DOHH2 (cell line): ENCODE data around the gene TRABD.

Experiments used
- H3F3A ChIP-seq: fragments of 200-600 bp; sonication (generic), shearing (Covaris generic); 2 replicates; pipeline ENCODE4 v1.6.0; 2016; ENCODE audit warnings: antibody characterized with exemption, mild to moderate bottlenecking; ENCODE audit not compliant: control insufficient read depth, insufficient read depth
- H3K27ac ChIP-seq: fragments of 200-600 bp; sonication (generic); 2 replicates; pipeline ENCODE4 v1.5.1; 2014; ENCODE audit warnings: low read depth, mild to moderate bottlenecking, low read length, moderate library complexity
- H3K27me3 ChIP-seq: fragments of 200-600 bp; sonication (generic); 2 replicates; pipeline ENCODE4 v1.6.1; 2014; ENCODE audit warnings: mild to moderate bottlenecking, low read length, mixed read lengths; ENCODE audit not compliant: control insufficient read depth
- H3K36me3 ChIP-seq: fragments of 200-600 bp; sonication (generic); 2 replicates; pipeline ENCODE4 v1.6.1; 2014; ENCODE audit warnings: mild to moderate bottlenecking, low read length, moderate library complexity, mixed read lengths; ENCODE audit not compliant: control insufficient read depth
- H3K4me1 ChIP-seq: fragments of 200-600 bp; sonication (generic); 2 replicates; pipeline ENCODE4 v1.6.1; 2014; ENCODE audit warnings: mild to moderate bottlenecking, low read length, mixed read lengths; ENCODE audit not compliant: control insufficient read depth
- H3K4me2 ChIP-seq: fragments of 200-600 bp; sonication (generic); 2 replicates; pipeline ENCODE4 v1.6.0; 2014; ENCODE audit warnings: mild to moderate bottlenecking, low read length, moderate library complexity
- H3K4me3 ChIP-seq: fragments of 200-600 bp; sonication (generic); 2 replicates; pipeline ENCODE4 v1.5.1; 2014; ENCODE audit warnings: mild to moderate bottlenecking, low read length, mixed read lengths
- H3K79me2 ChIP-seq: fragments of 200-600 bp; sonication (generic); 2 replicates; pipeline ENCODE4 v1.6.1; 2014; ENCODE audit warnings: mild to moderate bottlenecking, low read length, mixed read lengths; ENCODE audit not compliant: control insufficient read depth
- H3K9me2 ChIP-seq: fragments of 200-600 bp; sonication (generic); replicated peaks from 2 replicates; pipeline ENCODE4 v1.6.1; 2014; ENCODE audit warnings: mild to moderate bottlenecking, low read length, mixed read lengths; ENCODE audit not compliant: control insufficient read depth
- H3K9me3 ChIP-seq: fragments of 200-600 bp; sonication (generic); 2 replicates; pipeline ENCODE4 v1.6.1; 2014; ENCODE audit warnings: antibody characterized with exemption, low read length, mixed read lengths; ENCODE audit not compliant: control insufficient read depth, insufficient read depth
- H4K20me1 ChIP-seq: fragments of 200-600 bp; sonication (generic); 2 replicates; pipeline ENCODE4 v1.6.0; 2014; ENCODE audit warnings: low read depth, mild to moderate bottlenecking, antibody characterized with exemption, low read length, moderate library complexity; ENCODE audit not compliant: control insufficient read depth, insufficient read depth
- EZH2phosphoT487 ChIP-seq: fragments of 200-600 bp; sonication (generic); IDR thresholded peaks from 2 replicates; pipeline ENCODE4 v1.6.1; 2017; ENCODE audit warnings: borderline replicate concordance, mild to moderate bottlenecking, antibody characterized with exemption, low read length, moderate library complexity, mixed read lengths
- TF ChIP-seq, protein P1 (sequence below): fragments of 200-600 bp; sonication (generic); IDR thresholded peaks from one replicate; pipeline ENCODE4 v1.5.1; 2014; ENCODE audit warnings: antibody characterized with exemption, mild to moderate bottlenecking, low read depth, low read length; ENCODE audit not compliant: poor library complexity, severe bottlenecking

TRABD gene

DNA sequence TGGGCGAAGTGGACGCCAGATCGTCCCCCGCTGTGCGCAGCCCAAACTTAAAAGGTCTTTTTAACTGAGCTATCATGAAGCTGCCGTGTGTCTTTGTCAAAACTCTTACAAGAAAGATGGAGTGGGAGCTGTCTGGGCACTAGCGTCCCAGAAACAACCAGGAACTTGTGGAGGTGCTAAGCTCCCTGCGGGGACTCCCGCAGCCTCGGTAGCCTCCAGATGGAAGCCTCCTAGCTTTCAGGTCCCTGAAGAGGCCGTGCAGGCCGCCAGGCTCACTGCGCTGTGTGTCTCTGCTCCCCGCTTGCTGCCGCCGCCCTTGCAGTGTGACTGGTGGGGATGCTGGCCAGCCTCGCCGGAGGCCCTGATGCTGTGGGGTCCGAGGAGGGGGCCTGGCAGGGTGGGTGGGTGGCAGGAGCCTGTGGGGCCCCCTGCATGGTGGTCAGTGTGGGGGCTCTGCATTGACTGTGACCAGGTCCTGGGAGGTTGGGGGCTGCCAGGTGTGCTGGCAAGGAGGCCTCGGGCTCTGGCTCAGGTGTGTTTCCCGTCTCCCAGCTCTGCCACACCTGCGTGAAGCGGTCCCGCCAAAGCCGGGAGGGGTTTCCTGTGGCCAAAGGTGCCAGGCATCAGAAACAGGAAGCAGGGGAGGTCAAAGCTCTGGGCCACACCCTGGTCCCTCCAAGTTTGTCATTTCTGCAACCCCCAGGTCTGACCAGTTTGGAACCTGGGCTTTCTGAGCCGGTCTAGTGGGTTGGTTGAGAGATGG lies 1.2 kb downstream of the TRABD start:
- Histone ChIP-seq H3K4me1 (peaks cover 62% of the 10 kb centered on the region), H3F3A (peaks cover 41% of the 10 kb centered on the region), H3K27me3 (no peaks in the 10 kb centered on the region), H4K20me1 (no peaks in the 10 kb centered on the region), H3K9me3 (no peaks in the 10 kb centered on the region), H3K9me2 (no peaks in the 10 kb centered on the region), H3K79me2 (peaks cover 39% of the 10 kb centered on the region), H3K36me3 (peaks cover 40% of the 10 kb centered on the region), H3K27ac (peak overlapping the region; percentile 100), H3K4me3 (peak overlapping the region; percentile 87), H3K4me2 (peak overlapping the region; percentile 99)
- TF ChIP-seq, protein P1, sequence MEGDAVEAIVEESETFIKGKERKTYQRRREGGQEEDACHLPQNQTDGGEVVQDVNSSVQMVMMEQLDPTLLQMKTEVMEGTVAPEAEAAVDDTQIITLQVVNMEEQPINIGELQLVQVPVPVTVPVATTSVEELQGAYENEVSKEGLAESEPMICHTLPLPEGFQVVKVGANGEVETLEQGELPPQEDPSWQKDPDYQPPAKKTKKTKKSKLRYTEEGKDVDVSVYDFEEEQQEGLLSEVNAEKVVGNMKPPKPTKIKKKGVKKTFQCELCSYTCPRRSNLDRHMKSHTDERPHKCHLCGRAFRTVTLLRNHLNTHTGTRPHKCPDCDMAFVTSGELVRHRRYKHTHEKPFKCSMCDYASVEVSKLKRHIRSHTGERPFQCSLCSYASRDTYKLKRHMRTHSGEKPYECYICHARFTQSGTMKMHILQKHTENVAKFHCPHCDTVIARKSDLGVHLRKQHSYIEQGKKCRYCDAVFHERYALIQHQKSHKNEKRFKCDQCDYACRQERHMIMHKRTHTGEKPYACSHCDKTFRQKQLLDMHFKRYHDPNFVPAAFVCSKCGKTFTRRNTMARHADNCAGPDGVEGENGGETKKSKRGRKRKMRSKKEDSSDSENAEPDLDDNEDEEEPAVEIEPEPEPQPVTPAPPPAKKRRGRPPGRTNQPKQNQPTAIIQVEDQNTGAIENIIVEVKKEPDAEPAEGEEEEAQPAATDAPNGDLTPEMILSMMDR, result no peak
- TF ChIP-seq EZH2phosphoT487, result no peak

GRCh38 chr22:50188356-50188755 lies 2.6 kb downstream of the TRABD start:
- no peaks in the 10 kb centered on the region for H3K9me2 ChIP-seq
- no peak for TF ChIP-seq EZH2phosphoT487
- TF ChIP-seq, protein P1, result no peak
- no peaks in the 10 kb centered on the region for H3K27me3 ChIP-seq
- peaks cover 53% of the 10 kb centered on the region for H3K79me2 ChIP-seq
- H3K4me3 ChIP-seq, result peak overlapping the region; percentile 87
- H3K9me3 ChIP-seq, result no peaks in the 10 kb centered on the region
- peak overlapping the region; percentile 99 for H3K4me2 ChIP-seq
- peaks cover 45% of the 10 kb centered on the region for H3F3A ChIP-seq
- peaks cover 77% of the 10 kb centered on the region for H3K4me1 ChIP-seq
- H4K20me1 ChIP-seq, result no peaks in the 10 kb centered on the region
- peak overlapping the region; percentile 100 for H3K27ac ChIP-seq
- H3K36me3 ChIP-seq, result peaks cover 53% of the 10 kb centered on the region

DNA sequence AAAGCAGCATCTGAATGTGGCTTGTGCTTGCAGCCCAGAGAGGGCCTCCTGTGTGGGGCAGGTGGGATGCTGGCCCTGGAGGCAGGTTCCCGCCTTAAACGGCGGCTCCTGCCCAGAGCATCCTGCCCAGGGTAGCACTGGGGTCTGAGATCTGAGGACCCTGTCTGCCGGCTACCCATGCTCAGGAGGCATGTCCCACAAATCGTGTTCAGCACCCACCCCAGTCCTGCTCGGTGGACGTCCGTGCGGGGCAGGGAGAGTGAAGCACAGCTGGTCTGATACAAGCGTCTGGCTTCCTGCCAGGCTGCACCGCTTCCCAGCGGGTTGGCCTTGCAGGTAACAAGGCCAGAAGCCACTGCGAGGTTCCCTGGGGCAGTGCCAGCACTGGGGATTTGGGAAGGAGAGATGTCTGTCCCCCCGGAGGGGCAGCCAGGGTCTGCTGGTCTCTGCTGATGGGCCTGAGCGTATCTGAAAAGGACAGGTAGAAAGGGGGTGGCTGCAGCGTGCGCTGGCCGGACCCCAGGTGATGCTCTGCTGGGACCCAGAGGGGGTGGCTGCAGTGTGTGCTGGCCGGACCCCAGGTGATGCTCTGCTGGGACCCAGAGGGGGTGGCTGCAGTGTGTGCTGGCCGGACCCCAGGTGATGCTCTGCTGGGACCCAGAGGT lies 3.6 kb downstream of the TRABD start:
- Histone ChIP-seq H3F3A (peaks cover 45% of the 10 kb centered on the region), H3K9me2 (no peaks in the 10 kb centered on the region), H3K4me1 (peaks cover 81% of the 10 kb centered on the region), H3K79me2 (peaks cover 63% of the 10 kb centered on the region), H4K20me1 (no peaks in the 10 kb centered on the region), H3K4me3 (peak overlapping the region; percentile 87), H3K36me3 (peaks cover 63% of the 10 kb centered on the region), H3K4me2 (peak overlapping the region; percentile 99), H3K27ac (peak overlapping the region; percentile 100), H3K9me3 (no peaks in the 10 kb centered on the region), H3K27me3 (no peaks in the 10 kb centered on the region)
- TF ChIP-seq EZH2phosphoT487, result no peak
- TF ChIP-seq, protein P1, result no peak
